HepG2 (cell line): ENCODE results near the gene MON1A. TPM values are rescaled to one million over a fixed set of nuclear protein-coding genes. Genes with fewer than 3 reads are reported as not detected.

Experiments
- AFF4 ChIP-seq: sonication (generic); formaldehyde crosslinking; IDR thresholded peaks from 2 replicates; pipeline ENCODE4 v1.4.0; 2020; ENCODE audit warnings: missing genetic modification reagents
- BRF2 ChIP-seq: sonication (generic); formaldehyde crosslinking; IDR thresholded peaks from 2 replicates; pipeline ENCODE4 v1.8.1; 2022; ENCODE audit warnings: mild to moderate bottlenecking, missing genetic modification reagents
- CREM ChIP-seq, 2 experiments: sonication (generic) in 1 of 2; formaldehyde crosslinking in 1 of 2; IDR thresholded peaks; 2 replicates each; pipeline versions ENCODE4 v1.4.0 to v1.6.1; 2016 to 2020; ENCODE audit warnings: antibody characterized with exemption in 1 of 2, mild to moderate bottlenecking in 1 of 2, missing genetic modification reagents in 1 of 2
- ELF4 ChIP-seq: sonication (generic); formaldehyde crosslinking; IDR thresholded peaks from 2 replicates; pipeline ENCODE4 v1.5.0; 2020; ENCODE audit warnings: missing genetic modification reagents, mild to moderate bottlenecking, moderate library complexity, borderline replicate concordance
- FOXM1 ChIP-seq: sonication (generic); formaldehyde crosslinking; IDR thresholded peaks from 2 replicates; pipeline ENCODE4 v1.5.0; 2020; ENCODE audit warnings: missing genetic modification reagents
- GRHL1 ChIP-seq: sonication (generic); formaldehyde crosslinking; conservative IDR thresholded peaks from 2 replicates; pipeline ENCODE4 v1.8.0; 2022; ENCODE audit warnings: missing genetic modification reagents
- HIC2 ChIP-seq: sonication (generic); formaldehyde crosslinking; IDR thresholded peaks from 2 replicates; pipeline ENCODE4 v1.9.0; 2022; ENCODE audit warnings: low read depth, missing genetic modification reagents
- IRF9 ChIP-seq: sonication (generic); formaldehyde crosslinking; IDR thresholded peaks from 2 replicates; pipeline ENCODE4 v1.8.0; 2022; ENCODE audit warnings: missing genetic modification reagents, mild to moderate bottlenecking, borderline replicate concordance
- RBAK ChIP-seq: sonication (generic); formaldehyde crosslinking; IDR thresholded peaks from 2 replicates; pipeline ENCODE4 v1.5.1; 2020; ENCODE audit warnings: mild to moderate bottlenecking, missing genetic modification reagents
- RNF219 ChIP-seq: sonication (generic); formaldehyde crosslinking; IDR thresholded peaks from 2 replicates; pipeline ENCODE4 v1.5.0; 2020; ENCODE audit warnings: mild to moderate bottlenecking, missing genetic modification reagents
- TEAD2 ChIP-seq: sonication (generic); formaldehyde crosslinking; IDR thresholded peaks from 2 replicates; pipeline ENCODE4 v1.9.0; 2021; ENCODE audit warnings: missing genetic modification reagents
- ZNF710 ChIP-seq: sonication (generic); formaldehyde crosslinking; IDR thresholded peaks from 2 replicates; pipeline ENCODE4 v1.5.0; 2020; ENCODE audit warnings: mild to moderate bottlenecking, missing genetic modification reagents, borderline replicate concordance
- polyA plus RNA-seq, 8 experiments: library from polyadenylated mRNA; depleted of rRNA in 3 of 8; stranded (reverse) in 7 of 8; unstranded in 1 of 8; fragments of >200 nt; fragmentation: Illumina TruSeq in 4 of 8; extraction: Trizol in 4 of 8; gene quantifications; 2 replicates each; pipeline versions ENCODE4 v1.2.1 to v1.2.3, GENCODE V29; 2011 to 2016; ENCODE audit warnings: low read depth in 4 of 8, missing spikeins in 1 of 8, mixed read lengths in 1 of 8; ENCODE audit not compliant: insufficient read depth in 1 of 8
- total RNA-seq, 5 experiments: library from RNA; depleted of rRNA; stranded (reverse); fragments of >200 nt; fragmentation: Illumina TruSeq; extraction: Trizol; gene quantifications; 2 replicates each; pipeline ENCODE4 v1.2.3, GENCODE V29; 2016; ENCODE audit warnings: low read depth in 1 of 5

The MON1A gene
- total and polyA plus RNA-seq, 2 of the 13 experiments (the other 11 are each of a cell fraction or from before 2014, with no cell fraction given), result 4.6 to 9.0 TPM

- TF ChIP-seq HIC2 (CRISPR knock-in tag) (peak; percentile 48; the same call in 1 of the 2 replicates), ELF4 (CRISPR knock-in tag) (no peak), AFF4 (no peak), RBAK (no peak), IRF9 (CRISPR knock-in tag) (no peak), ZNF710 (CRISPR knock-in tag) (peak; percentile 58; the same call in 1 of the 2 replicates), RNF219 (CRISPR knock-in tag) (no peak), GRHL1 (CRISPR knock-in tag) (no peak), TEAD2 (no peak), FOXM1 (CRISPR knock-in tag) (no peak), CREM (IDR thresholded peaks at IDR 0.05) (peak; percentile 69), CREM (CRISPR knock-in tag; IDR thresholded peaks at IDR 0.05) (no peak), BRF2 (CRISPR knock-in tag) (no peak)
Observed at GRCh38 chr3:49929291-49930167, at the start of gene MON1A (continued).
